Left lung (tissue), 10 donors: ENCODE results near the gene SEMG1. TPM values are rescaled to one million over a fixed set of nuclear protein-coding genes. Genes with fewer than 3 reads are reported as not detected.

Experiments used
- ATAC-seq: fragments of 200-7000 bp; cut with Tn5 transposase; one replicate; pipeline ENCODE4 v1.9.1; 2020; ENCODE audit warnings: moderate library complexity
- DNase-seq, 4 donors: peaks; one replicate each; pipeline ENCODE4 v3.0.0-alpha.2; 2013 to 2020
- H3K27ac ChIP-seq, 2 donors: fragments of 200-600 bp; sonication (generic) in 1 of 2; one replicate each; pipeline versions ENCODE4 v1.5.0 to v1.8.0; 2020 to 2021
- H3K27me3 ChIP-seq, 2 donors: fragments of 200-600 bp; sonication (generic) in 1 of 2; one replicate each; pipeline versions ENCODE4 v1.5.0 to v1.8.0; 2020 to 2021
- H3K36me3 ChIP-seq, 2 donors: fragments of 200-600 bp; sonication (generic) in 1 of 2; one replicate each; pipeline versions ENCODE4 v1.5.0 to v1.8.0; 2020 to 2021
- H3K4me1 ChIP-seq, 2 donors: fragments of 200-600 bp; one replicate each; pipeline ENCODE4 v1.8.0; 2021
- H3K4me3 ChIP-seq, 2 donors: fragments of 200-600 bp; sonication (generic) in 1 of 2; one replicate each; pipeline versions ENCODE4 v1.5.0 to v1.8.0; 2020 to 2021; ENCODE audit warnings: mild to moderate bottlenecking in 1 of 2
- H3K9me3 ChIP-seq, 2 donors: fragments of 200-600 bp; sonication (generic) in 1 of 2; one replicate each; pipeline versions ENCODE4 v1.5.0 to v1.8.0; 2020 to 2021
- CTCF ChIP-seq, 2 donors: fragments of 200-600 bp; sonication (generic) in 1 of 2; IDR thresholded peaks; one replicate each; pipeline versions ENCODE4 v1.5.0 to v1.8.0; 2021; ENCODE audit warnings: antibody characterized with exemption in 2 of 2
- intact Hi-C, 2 donors: fragments of 100-400 bp; cut with DNase I; formaldehyde crosslinking; loops; one replicate each; pipeline versions ENCODE4 v1.11.2 to v1.14.2; 2022
- polyA plus RNA-seq, 6 donors: library from polyadenylated mRNA; unstranded; fragments of 120-200 nt; gene quantifications; one replicate each; pipeline ENCODE4 v1.2.1, GENCODE V29; 2013; ENCODE audit not compliant: insufficient read length in 6 of 6
- total RNA-seq, 2 donors: library from RNA; stranded (reverse); fragmentation: NEBNext Ultra II Directional; extraction: Animal tissue kit (Norgen Biotek cat#: 25700); gene quantifications; one replicate each; pipeline ENCODE4 v1.2.1, GENCODE V29; 2021
- donor health status: DM: no; HTN: yes; CAD: no.
- donor health status: DM: no; HTN: no; CAD: no.

SEMG1 gene
- total and polyA plus RNA-seq, 8 donors, result 0.31 TPM; not detected in 7

DNA sequence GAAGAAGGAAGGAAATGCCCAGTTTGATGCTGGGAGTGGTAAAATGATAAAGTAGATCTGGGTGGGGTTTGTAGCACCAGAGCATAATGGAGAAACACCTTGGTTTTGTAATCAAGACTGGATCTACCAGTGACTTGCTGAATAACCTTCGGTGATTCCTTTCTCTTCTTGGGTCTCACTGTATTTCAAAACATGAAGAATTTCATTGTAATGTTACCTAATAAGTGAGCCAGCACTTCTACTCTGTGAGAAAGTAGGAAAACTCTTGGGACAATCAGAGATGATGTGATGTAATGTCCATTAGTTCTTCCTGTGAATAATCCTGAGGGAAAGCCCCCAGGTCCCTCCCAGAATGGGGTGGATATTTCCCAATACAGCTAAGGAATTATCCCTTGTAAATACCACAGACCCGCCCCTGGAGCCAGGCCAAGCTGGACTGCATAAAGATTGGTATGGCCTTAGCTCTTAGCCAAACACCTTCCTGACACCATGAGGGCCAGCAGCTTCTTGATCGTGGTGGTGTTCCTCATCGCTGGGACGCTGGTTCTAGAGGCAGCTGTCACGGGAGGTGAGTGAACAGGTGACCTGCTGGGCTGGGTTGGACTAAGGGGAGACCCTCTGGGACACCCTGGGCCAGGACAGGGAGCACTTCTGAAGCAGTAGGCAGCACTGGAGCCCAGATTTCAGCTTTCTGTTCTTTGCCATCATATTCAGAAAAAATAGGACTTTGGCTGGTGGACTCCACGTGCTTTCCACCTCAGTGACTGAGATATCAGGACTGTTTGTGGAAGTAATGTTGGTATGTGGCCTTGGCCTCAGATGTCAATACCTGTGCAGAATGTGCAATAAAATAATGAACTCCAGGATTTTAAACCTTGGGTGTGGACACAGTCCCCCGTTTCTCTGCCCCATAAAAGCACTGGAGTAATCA lies 32.1 kb upstream of the SEMG1 start, which contains the start of gene PI3:
Gene PI3 (plus strand): TSS at position 469 of the 931 bp plus-strand sequence. CDS start 21 bp downstream, at position 490.
- Histone ChIP-seq H3K4me1 (peaks cover 0 to 9% of the 10 kb centered on the region in 2 donors), H3K27me3 (no peaks in the 10 kb centered on the region), H3K27ac (peak within 1 kb of the TSS in 1 of 2 donors; percentile 64), H3K4me3 (no peak within 1 kb of the TSS), H3K36me3 (no peaks in the 10 kb centered on the region), H3K9me3 (no peaks in the 10 kb centered on the region)
- ATAC-seq (peak; percentile 25), DNase-seq (peak in 1 of 4 donors; percentile 85)
- no peak for TF ChIP-seq CTCF (IDR thresholded peaks at IDR 0.05)
- intact Hi-C loops, result no loop called here

DNA sequence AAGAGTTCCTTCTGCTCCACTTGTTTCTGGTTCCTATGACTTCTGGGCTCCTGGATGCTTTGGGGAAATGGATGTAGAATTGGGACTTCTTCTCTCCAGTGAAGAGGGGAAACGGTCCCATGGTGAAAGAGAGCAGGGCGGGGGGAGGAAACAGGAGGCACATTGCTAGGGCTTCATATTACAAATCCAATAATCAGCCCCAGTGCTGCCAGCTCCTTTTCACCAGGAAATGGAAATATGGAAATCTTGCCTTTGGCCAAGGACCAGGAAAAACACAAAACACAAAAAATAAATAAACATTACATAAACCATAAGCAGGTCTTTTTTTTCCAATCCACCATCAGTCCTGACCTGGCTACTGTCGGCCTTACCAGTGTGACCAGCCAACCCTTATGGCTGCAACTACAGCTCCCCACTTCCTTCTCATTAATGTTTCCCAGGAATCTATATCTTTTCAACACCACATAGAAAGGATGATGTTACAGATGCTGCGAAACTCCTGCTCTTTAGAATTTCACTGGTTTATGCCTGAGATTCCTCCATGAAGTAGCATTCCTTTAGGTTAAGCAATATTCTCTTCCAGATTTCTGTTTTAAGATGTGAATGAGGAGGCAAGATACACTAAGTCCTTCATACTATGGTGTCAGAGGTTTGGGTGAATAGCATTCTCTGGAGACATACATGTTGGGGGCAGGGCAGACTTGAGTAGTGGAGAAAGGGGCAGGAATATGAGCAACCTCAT lies 30.1 kb upstream of the SEMG1 start:
- ATAC-seq, result no peak
- H3K27ac ChIP-seq, result peak overlapping the region in 1 of 2 donors; percentile 64
- intact Hi-C loops, result no loop called here

DNA sequence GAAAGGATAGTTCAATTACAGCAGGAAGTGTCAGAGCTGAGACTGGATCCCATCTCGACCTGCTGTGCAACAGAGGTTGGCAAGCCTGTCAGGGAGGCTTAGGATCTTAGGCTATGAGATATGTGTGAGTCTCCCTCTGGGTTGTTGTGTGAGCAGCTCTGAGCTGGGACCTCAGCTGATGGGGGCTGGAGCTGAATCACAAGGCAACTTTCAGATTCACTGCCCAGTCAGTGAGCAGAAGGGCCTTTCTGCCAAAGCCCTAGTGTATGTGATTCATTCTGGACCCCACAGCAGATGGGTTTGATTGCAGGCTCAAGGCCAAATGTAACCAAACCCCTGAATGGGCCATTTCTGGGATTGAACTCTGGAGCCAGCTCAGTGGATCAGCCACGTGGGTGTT lies 27.7 kb upstream of the SEMG1 start:
- Histone ChIP-seq H3K27ac (peak overlapping the region in 1 of 2 donors; percentile 76), H3K4me1 (peaks cover 0 to 8% of the 10 kb centered on the region in 2 donors), H3K9me3 (no peaks in the 10 kb centered on the region), H3K27me3 (no peaks in the 10 kb centered on the region), H3K36me3 (no peaks in the 10 kb centered on the region), H3K4me3 (no peak overlapping the region)
- no peak for TF ChIP-seq CTCF (IDR thresholded peaks at IDR 0.05)
- intact Hi-C loops, result no loop called here
- ATAC-seq, result no peak
- no peak for DNase-seq

More for the DNA sequence above, 30.1 kb upstream of the SEMG1 start:
- Histone ChIP-seq H3K27me3 (no peaks in the 10 kb centered on the region), H3K4me1 (peaks cover 0 to 9% of the 10 kb centered on the region in 2 donors), H3K4me3 (no peak overlapping the region), H3K36me3 (no peaks in the 10 kb centered on the region), H3K9me3 (no peaks in the 10 kb centered on the region)
- DNase-seq, result no peak
- TF ChIP-seq CTCF (IDR thresholded peaks at IDR 0.05), result no peak

- intact Hi-C loops, result no loop called here
- Histone ChIP-seq H3K4me1 (no peaks in the 10 kb centered on the region), H3K27ac (no peak overlapping the region), H3K36me3 (no peaks in the 10 kb centered on the region), H3K4me3 (no peak overlapping the region), H3K27me3 (peaks cover 0 to 5% of the 10 kb centered on the region in 2 donors), H3K9me3 (no peaks in the 10 kb centered on the region)
- ATAC-seq, result no peak
- no peak for DNase-seq
- no peak for TF ChIP-seq CTCF (IDR thresholded peaks at IDR 0.05)
Measured at GRCh38 chr20:45181639-45182038, 25.2 kb upstream of the SEMG1 start.

- no peak for ATAC-seq
- Histone ChIP-seq H3K27ac (no peak overlapping the region), H3K4me3 (no peak overlapping the region), H3K4me1 (no peaks in the 10 kb centered on the region), H3K9me3 (no peaks in the 10 kb centered on the region), H3K36me3 (no peaks in the 10 kb centered on the region), H3K27me3 (peaks cover 0 to 5% of the 10 kb centered on the region in 2 donors)
- DNase-seq, result no peak
- no peak for TF ChIP-seq CTCF (IDR thresholded peaks at IDR 0.05)
- intact Hi-C loops, result no loop called here
Measured at GRCh38 chr20:45183084-45183483, 23.7 kb upstream of the SEMG1 start.
